Progenitor cell of endocrine pancreas (in vitro differentiated cells): ENCODE measurements around the gene CDK7. TPM values are rescaled to one million over a fixed set of nuclear protein-coding genes. Genes with fewer than 3 reads are reported as not detected.

Experiments used
- DNase-seq: peaks from one replicate; pipeline ENCODE4 v3.0.0; 2021; ENCODE audit warnings: low spot score; ENCODE audit not compliant: unreplicated experiment
- H3K27ac Mint-ChIP-seq: 2 replicates; pipeline ENCODE4 v1.8.0; 2021; ENCODE audit warnings: mild to moderate bottlenecking, moderate library complexity, mixed read lengths
- H3K27me3 Mint-ChIP-seq: 2 replicates; pipeline ENCODE4 v1.8.0; 2021; ENCODE audit warnings: mixed read lengths
- H3K36me3 Mint-ChIP-seq: 2 replicates; pipeline ENCODE4 v1.8.0; 2022; ENCODE audit warnings: mixed read lengths; ENCODE audit not compliant: insufficient read depth
- H3K4me1 Mint-ChIP-seq: 2 replicates; pipeline ENCODE4 v1.8.0; 2021; ENCODE audit warnings: low read depth, mixed read lengths
- H3K4me3 Mint-ChIP-seq: 2 replicates; pipeline ENCODE4 v1.8.0; 2021; ENCODE audit warnings: low read depth, mild to moderate bottlenecking, moderate library complexity, mixed read lengths
- H3K9me3 Mint-ChIP-seq: 2 replicates; pipeline ENCODE4 v1.8.0; 2021; ENCODE audit warnings: low read depth, mixed read lengths
- CTCF ChIP-seq: fragments of 200-600 bp; sonication (generic); IDR thresholded peaks from one replicate; pipeline ENCODE4 v1.5.0; 2021; ENCODE audit warnings: antibody characterized with exemption, mild to moderate bottlenecking; ENCODE audit not compliant: unreplicated experiment
- total RNA-seq: library from RNA; stranded (reverse); gene quantifications from 2 replicates; pipeline ENCODE4 v1.2.1, GENCODE V29; 2021

Gene CDK7
- total RNA-seq, 1 donor from 2014 or later = 30.8 TPM

- TF ChIP-seq CTCF = no peak
- peaks cover 28% of the 10 kb centered on the region for H3K36me3 Mint-ChIP-seq
- H3K9me3 Mint-ChIP-seq = peaks cover 5% of the 10 kb centered on the region
- H3K4me3 Mint-ChIP-seq = no peak overlapping the region
- H3K4me1 Mint-ChIP-seq = peaks cover 20% of the 10 kb centered on the region
- no peak for DNase-seq
- no peaks in the 10 kb centered on the region for H3K27me3 Mint-ChIP-seq
- H3K27ac Mint-ChIP-seq = no peak overlapping the region
Observed at GRCh38 chr5:69238760-69239251, 4.1 kb downstream of the CDK7 start.

DNA sequence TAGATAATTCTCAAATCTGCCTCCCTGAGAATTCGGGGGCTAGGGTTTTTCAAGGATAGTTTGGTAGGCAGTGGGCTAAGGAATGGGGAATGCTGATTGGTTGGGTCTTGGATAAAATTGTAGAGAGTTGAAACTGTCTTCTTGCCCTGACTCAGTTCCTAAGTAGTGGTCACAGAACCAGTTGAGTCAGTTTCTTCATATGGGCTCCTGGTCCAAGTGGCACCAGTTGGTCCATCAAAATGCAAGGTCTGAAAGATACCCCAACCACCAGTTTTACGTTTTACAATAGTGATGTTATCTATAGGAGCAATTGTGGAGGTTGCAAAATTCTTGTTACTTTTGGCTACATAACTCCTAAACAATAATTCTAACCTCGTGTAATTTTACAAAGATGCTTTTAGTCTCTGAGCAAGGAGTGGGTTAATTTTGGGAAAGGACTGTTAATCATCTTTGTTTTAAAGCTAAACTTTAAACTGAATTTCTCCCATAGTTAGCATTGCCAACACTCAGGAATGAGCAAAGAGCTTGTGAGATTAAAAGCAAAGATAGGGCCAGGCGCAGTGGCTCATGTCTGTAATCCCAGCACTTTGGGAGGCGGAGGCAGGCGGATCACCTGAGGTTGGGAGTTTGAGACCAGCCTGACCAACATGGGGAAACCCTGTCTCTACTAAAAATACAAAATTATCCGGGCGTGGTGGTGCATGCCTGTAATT lies 7.7 kb downstream of the CDK7 start:
- peaks cover 4% of the 10 kb centered on the region for H3K4me1 Mint-ChIP-seq
- peaks cover 21% of the 10 kb centered on the region for H3K9me3 Mint-ChIP-seq

GRCh38 chr5:69245031-69245430 lies 10.3 kb downstream of the CDK7 start:
- Mint-ChIP-seq H3K27ac (no peak overlapping the region), H3K9me3 (peaks cover 26% of the 10 kb centered on the region), H3K27me3 (no peaks in the 10 kb centered on the region), H3K4me1 (no peaks in the 10 kb centered on the region), H3K4me3 (no peak overlapping the region), H3K36me3 (peaks cover 39% of the 10 kb centered on the region)
- TF ChIP-seq CTCF = no peak
- DNase-seq = no peak

More for the DNA sequence above, 7.7 kb downstream of the CDK7 start:
- TF ChIP-seq CTCF = no peak
- H3K27ac Mint-ChIP-seq = no peak overlapping the region
- peaks cover 40% of the 10 kb centered on the region for H3K36me3 Mint-ChIP-seq
- H3K27me3 Mint-ChIP-seq = no peaks in the 10 kb centered on the region
- no peak for DNase-seq
- H3K4me3 Mint-ChIP-seq = no peak overlapping the region

- Mint-ChIP-seq H3K9me3 (peaks cover 21% of the 10 kb centered on the region), H3K27ac (no peak overlapping the region)
Observed at GRCh38 chr5:69248019-69248418, 13.3 kb downstream of the CDK7 start.

DNA sequence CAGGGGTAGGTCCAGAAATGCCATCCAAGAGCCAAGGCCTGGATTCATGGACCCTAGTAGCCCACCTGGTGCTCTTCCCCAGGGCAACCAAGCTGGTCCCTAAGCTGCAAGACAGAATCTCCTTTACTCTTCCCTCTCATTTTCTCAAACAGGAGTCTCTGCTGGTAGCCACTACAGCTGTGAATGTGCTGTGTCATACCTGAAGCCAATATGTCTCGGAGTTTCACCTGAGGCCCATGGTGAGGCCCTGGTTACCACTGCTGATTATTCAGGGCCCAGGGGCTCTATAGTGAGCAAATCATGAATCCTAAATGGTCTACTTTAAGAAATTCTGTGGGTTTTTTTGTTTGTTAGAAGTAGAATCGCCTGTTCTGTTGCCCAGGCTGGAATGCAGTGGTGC lies 15.9 kb downstream of the CDK7 start:
- DNase-seq = no peak
- Mint-ChIP-seq H3K4me3 (no peak overlapping the region), H3K36me3 (peaks cover 19% of the 10 kb centered on the region), H3K27me3 (no peaks in the 10 kb centered on the region), H3K9me3 (peaks cover 14% of the 10 kb centered on the region), H3K4me1 (no peaks in the 10 kb centered on the region), H3K27ac (peak overlapping the region; percentile 56)
- TF ChIP-seq CTCF = no peak

More at GRCh38 chr5:69248019-69248418, 13.3 kb downstream of the CDK7 start:
- no peak for DNase-seq
- peaks cover 26% of the 10 kb centered on the region for H3K36me3 Mint-ChIP-seq
- no peak overlapping the region for H3K4me3 Mint-ChIP-seq
- H3K27me3 Mint-ChIP-seq = no peaks in the 10 kb centered on the region
- no peaks in the 10 kb centered on the region for H3K4me1 Mint-ChIP-seq
- TF ChIP-seq CTCF = no peak
